Measurements from ENCODE around the gene ROPN1L.

Gene ROPN1L

GRCh38 chr5:10416868-10417267 is 24.8 kb upstream of the ROPN1L start:
- Histone ChIP-seq H3K4me1 (ENCODE audit: insufficient read depth, low read length) (no peaks in the 10 kb centered on the region), H3K4me3 (ENCODE audit: low read length) (no peak overlapping the region), H3K27me3 (ENCODE audit: insufficient read depth, low read length) (no peaks in the 10 kb centered on the region), H3K36me3 (ENCODE audit: insufficient read depth, low read length) (peaks cover 96% of the 10 kb centered on the region), H2AFZ (ENCODE audit: low read depth, low read length) (no peak overlapping the region), H3K9me3 (ENCODE audit: low read length) (no peaks in the 10 kb centered on the region)

GRCh38 chr5:10418654-10419345 is 22.9 kb upstream of the ROPN1L start:
- Histone ChIP-seq H2AFZ (ENCODE audit: low read depth, low read length) (no peak overlapping the region), H3K4me1 (ENCODE audit: insufficient read depth, low read length) (no peaks in the 10 kb centered on the region), H3K9me3 (ENCODE audit: low read length) (no peaks in the 10 kb centered on the region), H3K27me3 (ENCODE audit: insufficient read depth, low read length) (no peaks in the 10 kb centered on the region), H3K36me3 (ENCODE audit: insufficient read depth, low read length) (peaks cover 93% of the 10 kb centered on the region), H3K4me3 (ENCODE audit: low read length) (no peak overlapping the region)

GRCh38 chr5:10420468-10420867 is 21.2 kb upstream of the ROPN1L start:
- Histone ChIP-seq H3K27me3 (ENCODE audit: insufficient read depth, low read length) (no peaks in the 10 kb centered on the region), H3K36me3 (ENCODE audit: insufficient read depth, low read length) (peaks cover 92% of the 10 kb centered on the region), H2AFZ (ENCODE audit: low read depth, low read length) (no peak overlapping the region), H3K4me1 (ENCODE audit: insufficient read depth, low read length) (no peaks in the 10 kb centered on the region), H3K9me3 (ENCODE audit: low read length) (no peaks in the 10 kb centered on the region), H3K4me3 (ENCODE audit: low read length) (no peak overlapping the region)

GRCh38 chr5:10420932-10421331 is 20.7 kb upstream of the ROPN1L start:
- peaks cover 92% of the 10 kb centered on the region for H3K36me3 ChIP-seq (ENCODE audit: insufficient read depth, low read length)
- no peak overlapping the region for H3K4me3 ChIP-seq (ENCODE audit: low read length)
- H3K9me3 ChIP-seq (ENCODE audit: low read length): no peaks in the 10 kb centered on the region
- no peaks in the 10 kb centered on the region for H3K4me1 ChIP-seq (ENCODE audit: insufficient read depth, low read length)
- no peaks in the 10 kb centered on the region for H3K27me3 ChIP-seq (ENCODE audit: insufficient read depth, low read length)
- no peak overlapping the region for H2AFZ ChIP-seq (ENCODE audit: low read depth, low read length)

- H3K4me1 ChIP-seq (ENCODE audit: insufficient read depth, low read length): no peaks in the 10 kb centered on the region
- H3K4me3 ChIP-seq (ENCODE audit: low read length): no peak overlapping the region
- H3K36me3 ChIP-seq (ENCODE audit: insufficient read depth, low read length): peaks cover 93% of the 10 kb centered on the region
- H3K9me3 ChIP-seq (ENCODE audit: low read length): no peaks in the 10 kb centered on the region
- no peaks in the 10 kb centered on the region for H3K27me3 ChIP-seq (ENCODE audit: insufficient read depth, low read length)
- no peak overlapping the region for H2AFZ ChIP-seq (ENCODE audit: low read depth, low read length)
Measured at GRCh38 chr5:10421896-10422691, 19.6 kb upstream of the ROPN1L start.

- peaks cover 95% of the 10 kb centered on the region for H3K36me3 ChIP-seq (ENCODE audit: insufficient read depth, low read length)
- H3K4me1 ChIP-seq (ENCODE audit: insufficient read depth, low read length): no peaks in the 10 kb centered on the region
- H2AFZ ChIP-seq (ENCODE audit: low read depth, low read length): no peak overlapping the region
- H3K9me3 ChIP-seq (ENCODE audit: low read length): no peaks in the 10 kb centered on the region
- no peak overlapping the region for H3K4me3 ChIP-seq (ENCODE audit: low read length)
- H3K27me3 ChIP-seq (ENCODE audit: insufficient read depth, low read length): no peaks in the 10 kb centered on the region
Measured at GRCh38 chr5:10423022-10423421, 18.7 kb upstream of the ROPN1L start.

- H3K9me3 ChIP-seq (ENCODE audit: low read length): no peaks in the 10 kb centered on the region
- no peak overlapping the region for H3K4me3 ChIP-seq (ENCODE audit: low read length)
- H3K36me3 ChIP-seq (ENCODE audit: insufficient read depth, low read length): peaks cover 89% of the 10 kb centered on the region
- H3K27me3 ChIP-seq (ENCODE audit: insufficient read depth, low read length): no peaks in the 10 kb centered on the region
- no peaks in the 10 kb centered on the region for H3K4me1 ChIP-seq (ENCODE audit: insufficient read depth, low read length)
- H2AFZ ChIP-seq (ENCODE audit: low read depth, low read length): no peak overlapping the region
Measured at GRCh38 chr5:10424124-10424731, 17.5 kb upstream of the ROPN1L start.

GRCh38 chr5:10427201-10427600 is 14.5 kb upstream of the ROPN1L start:
- Histone ChIP-seq H3K36me3 (ENCODE audit: insufficient read depth, low read length) (peaks cover 83% of the 10 kb centered on the region), H3K4me1 (ENCODE audit: insufficient read depth, low read length) (no peaks in the 10 kb centered on the region)

GRCh38 chr5:10427978-10428377 is 13.7 kb upstream of the ROPN1L start:
- H3K4me3 ChIP-seq (ENCODE audit: low read length): no peak overlapping the region
- H3K36me3 ChIP-seq (ENCODE audit: insufficient read depth, low read length): peaks cover 84% of the 10 kb centered on the region
- H2AFZ ChIP-seq (ENCODE audit: low read depth, low read length): no peak overlapping the region
- H3K27me3 ChIP-seq (ENCODE audit: insufficient read depth, low read length): no peaks in the 10 kb centered on the region
- H3K4me1 ChIP-seq (ENCODE audit: insufficient read depth, low read length): no peaks in the 10 kb centered on the region
- no peaks in the 10 kb centered on the region for H3K9me3 ChIP-seq (ENCODE audit: low read length)

More at GRCh38 chr5:10427201-10427600, 14.5 kb upstream of the ROPN1L start:
- H3K4me3 ChIP-seq (ENCODE audit: low read length): no peak overlapping the region
- H2AFZ ChIP-seq (ENCODE audit: low read depth, low read length): no peak overlapping the region
- H3K9me3 ChIP-seq (ENCODE audit: low read length): no peaks in the 10 kb centered on the region
- no peaks in the 10 kb centered on the region for H3K27me3 ChIP-seq (ENCODE audit: insufficient read depth, low read length)

- Histone ChIP-seq H3K27me3 (ENCODE audit: insufficient read depth, low read length) (no peaks in the 10 kb centered on the region), H2AFZ (ENCODE audit: low read depth, low read length) (no peak overlapping the region), H3K9me3 (ENCODE audit: low read length) (no peaks in the 10 kb centered on the region), H3K36me3 (ENCODE audit: insufficient read depth, low read length) (peaks cover 71% of the 10 kb centered on the region), H3K4me1 (ENCODE audit: insufficient read depth, low read length) (no peaks in the 10 kb centered on the region), H3K4me3 (ENCODE audit: low read length) (no peak overlapping the region)
Measured at GRCh38 chr5:10431415-10431814, 10.3 kb upstream of the ROPN1L start.

- no peaks in the 10 kb centered on the region for H3K9me3 ChIP-seq (ENCODE audit: low read length)
- H2AFZ ChIP-seq (ENCODE audit: low read depth, low read length): no peak overlapping the region
- no peaks in the 10 kb centered on the region for H3K4me1 ChIP-seq (ENCODE audit: insufficient read depth, low read length)
- H3K36me3 ChIP-seq (ENCODE audit: insufficient read depth, low read length): peaks cover 68% of the 10 kb centered on the region
- H3K4me3 ChIP-seq (ENCODE audit: low read length): no peak overlapping the region
- H3K27me3 ChIP-seq (ENCODE audit: insufficient read depth, low read length): no peaks in the 10 kb centered on the region
Measured at GRCh38 chr5:10432059-10433008, 9.3 kb upstream of the ROPN1L start.

- Histone ChIP-seq H3K27me3 (ENCODE audit: insufficient read depth, low read length) (no peaks in the 10 kb centered on the region), H3K4me1 (ENCODE audit: insufficient read depth, low read length) (no peaks in the 10 kb centered on the region), H3K9me3 (ENCODE audit: low read length) (no peaks in the 10 kb centered on the region), H2AFZ (ENCODE audit: low read depth, low read length) (no peak overlapping the region), H3K36me3 (ENCODE audit: insufficient read depth, low read length) (peaks cover 64% of the 10 kb centered on the region), H3K4me3 (ENCODE audit: low read length) (no peak overlapping the region)
Measured at GRCh38 chr5:10434392-10434791, 7.3 kb upstream of the ROPN1L start.

Measured in neuron (in vitro differentiated cells).